Measurements from ENCODE around the gene TLR4.

TLR4 gene

DNA sequence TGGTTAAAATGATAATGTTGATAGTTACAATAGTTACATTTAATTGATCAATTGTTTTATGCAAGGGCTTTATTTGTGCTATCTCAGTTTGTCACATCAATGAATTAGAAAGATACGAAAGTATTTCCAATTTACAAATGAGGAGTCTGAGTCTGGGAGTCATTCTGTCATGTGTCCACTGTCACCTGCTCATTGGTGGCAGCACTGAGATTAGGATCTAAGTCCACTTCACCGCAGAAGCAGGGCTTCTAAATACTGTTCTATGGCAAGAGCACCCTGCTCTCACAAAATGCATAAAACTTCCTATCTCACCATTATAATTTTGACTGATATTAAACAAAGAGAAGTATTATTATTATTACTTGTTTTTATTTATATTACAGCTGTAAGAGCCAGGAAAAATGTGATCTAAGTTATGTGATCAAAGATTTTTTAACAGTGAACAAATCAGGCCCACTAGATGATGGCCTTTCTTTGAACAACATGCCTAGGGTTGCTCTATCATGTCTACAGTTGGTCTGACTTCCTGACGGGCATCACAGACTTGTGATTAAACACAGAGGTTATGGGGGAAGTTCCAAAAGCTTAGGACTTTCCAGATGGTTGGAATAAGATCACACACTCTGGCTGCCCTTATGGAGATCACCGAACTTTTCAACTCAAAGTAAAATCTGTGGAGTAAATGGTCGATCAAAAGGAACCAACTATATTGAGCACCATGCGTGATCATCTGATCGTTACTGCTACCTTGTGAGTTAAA, 15.1 kb downstream of the TLR4 start:
- no peaks in the 10 kb centered on the region for H3K79me2 ChIP-seq (ENCODE audit: insufficient read depth, low read length)
- TF ChIP-seq EZH2phosphoT487 (conservative IDR thresholded peaks at IDR 0.05; ENCODE audit: low read length) = no peak
- TF ChIP-seq, protein P1, sequence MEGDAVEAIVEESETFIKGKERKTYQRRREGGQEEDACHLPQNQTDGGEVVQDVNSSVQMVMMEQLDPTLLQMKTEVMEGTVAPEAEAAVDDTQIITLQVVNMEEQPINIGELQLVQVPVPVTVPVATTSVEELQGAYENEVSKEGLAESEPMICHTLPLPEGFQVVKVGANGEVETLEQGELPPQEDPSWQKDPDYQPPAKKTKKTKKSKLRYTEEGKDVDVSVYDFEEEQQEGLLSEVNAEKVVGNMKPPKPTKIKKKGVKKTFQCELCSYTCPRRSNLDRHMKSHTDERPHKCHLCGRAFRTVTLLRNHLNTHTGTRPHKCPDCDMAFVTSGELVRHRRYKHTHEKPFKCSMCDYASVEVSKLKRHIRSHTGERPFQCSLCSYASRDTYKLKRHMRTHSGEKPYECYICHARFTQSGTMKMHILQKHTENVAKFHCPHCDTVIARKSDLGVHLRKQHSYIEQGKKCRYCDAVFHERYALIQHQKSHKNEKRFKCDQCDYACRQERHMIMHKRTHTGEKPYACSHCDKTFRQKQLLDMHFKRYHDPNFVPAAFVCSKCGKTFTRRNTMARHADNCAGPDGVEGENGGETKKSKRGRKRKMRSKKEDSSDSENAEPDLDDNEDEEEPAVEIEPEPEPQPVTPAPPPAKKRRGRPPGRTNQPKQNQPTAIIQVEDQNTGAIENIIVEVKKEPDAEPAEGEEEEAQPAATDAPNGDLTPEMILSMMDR (IDR thresholded peaks at IDR 0.05; ENCODE audit: insufficient read depth, low read length, poor library complexity, severe bottlenecking) = no peak
- no peaks in the 10 kb centered on the region for H3K9me2 ChIP-seq (replicated peaks; ENCODE audit: insufficient read depth, low read length)
- H4K20me1 ChIP-seq (ENCODE audit: low read depth, low read length) = no peaks in the 10 kb centered on the region
- no peak overlapping the region for H3K4me3 ChIP-seq (ENCODE audit: insufficient read depth, low read length, poor library complexity, severe bottlenecking)
- H3F3A ChIP-seq (ENCODE audit: insufficient read depth) = no peaks in the 10 kb centered on the region
- H2AFZ ChIP-seq (ENCODE audit: low read depth, low read length, severe bottlenecking) = no peak overlapping the region
- H3K27ac ChIP-seq (ENCODE audit: low read depth, low read length) = no peak overlapping the region
- H3K9ac ChIP-seq (ENCODE audit: low read length) = no peak overlapping the region
- H3K36me3 ChIP-seq (ENCODE audit: low read length) = no peaks in the 10 kb centered on the region
- H3K27me3 ChIP-seq (ENCODE audit: low read length) = no peaks in the 10 kb centered on the region
- H3K4me2 ChIP-seq (ENCODE audit: low read depth, low read length, poor library complexity, severe bottlenecking) = no peak overlapping the region
- H3K9me3 ChIP-seq (ENCODE audit: insufficient read depth, low read length) = no peaks in the 10 kb centered on the region

GRCh38 chr9:117720066-117720465, 15.9 kb downstream of the TLR4 start:
- H3K79me2 ChIP-seq (ENCODE audit: insufficient read depth, low read length) = no peaks in the 10 kb centered on the region
- no peaks in the 10 kb centered on the region for H4K20me1 ChIP-seq (ENCODE audit: low read depth, low read length)
- no peak overlapping the region for H3K4me2 ChIP-seq (ENCODE audit: low read depth, low read length, poor library complexity, severe bottlenecking)
- H3K4me3 ChIP-seq (ENCODE audit: insufficient read depth, low read length, poor library complexity, severe bottlenecking) = no peak overlapping the region
- H3K36me3 ChIP-seq (ENCODE audit: low read length) = no peaks in the 10 kb centered on the region
- no peaks in the 10 kb centered on the region for H3K9me3 ChIP-seq (ENCODE audit: insufficient read depth, low read length)
- H3F3A ChIP-seq (ENCODE audit: insufficient read depth) = no peaks in the 10 kb centered on the region
- H3K27ac ChIP-seq (ENCODE audit: low read depth, low read length) = no peak overlapping the region
- no peaks in the 10 kb centered on the region for H3K9me2 ChIP-seq (replicated peaks; ENCODE audit: insufficient read depth, low read length)
- TF ChIP-seq EZH2phosphoT487 (conservative IDR thresholded peaks at IDR 0.05; ENCODE audit: low read length) = no peak
- TF ChIP-seq, protein P1 (IDR thresholded peaks at IDR 0.05; ENCODE audit: insufficient read depth, low read length, poor library complexity, severe bottlenecking) = no peak
- H3K9ac ChIP-seq (ENCODE audit: low read length) = no peak overlapping the region
- H2AFZ ChIP-seq (ENCODE audit: low read depth, low read length, severe bottlenecking) = no peak overlapping the region
- no peaks in the 10 kb centered on the region for H3K27me3 ChIP-seq (ENCODE audit: low read length)

DNA sequence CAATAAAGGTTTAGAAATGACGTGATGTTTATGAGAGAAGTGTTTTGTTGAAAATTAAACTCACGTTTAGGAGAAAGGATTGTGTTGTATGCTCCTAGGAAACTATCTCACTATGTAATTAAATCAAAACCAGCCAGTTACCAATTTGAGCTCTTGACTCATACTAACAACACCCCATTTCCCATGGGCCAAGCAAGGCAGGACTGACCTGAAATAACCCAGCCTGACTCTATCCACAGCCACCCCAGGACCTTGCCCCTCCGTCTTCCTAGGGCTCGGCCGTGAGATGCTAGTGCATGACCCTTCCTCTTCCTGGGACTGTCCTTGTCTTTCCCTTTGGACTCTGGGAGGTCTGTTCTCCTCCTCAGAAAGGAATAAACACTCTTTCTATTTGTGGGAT, 16.4 kb downstream of the TLR4 start:
- no peaks in the 10 kb centered on the region for H3K36me3 ChIP-seq (ENCODE audit: low read length)
- no peaks in the 10 kb centered on the region for H3K79me2 ChIP-seq (ENCODE audit: insufficient read depth, low read length)
- no peaks in the 10 kb centered on the region for H3K9me2 ChIP-seq (replicated peaks; ENCODE audit: insufficient read depth, low read length)
- no peak for TF ChIP-seq EZH2phosphoT487 (conservative IDR thresholded peaks at IDR 0.05; ENCODE audit: low read length)
- TF ChIP-seq, protein P1 (IDR thresholded peaks at IDR 0.05; ENCODE audit: insufficient read depth, low read length, poor library complexity, severe bottlenecking) = no peak
- H3K9ac ChIP-seq (ENCODE audit: low read length) = no peak overlapping the region
- H3K27ac ChIP-seq (ENCODE audit: low read depth, low read length) = no peak overlapping the region
- no peaks in the 10 kb centered on the region for H3K9me3 ChIP-seq (ENCODE audit: insufficient read depth, low read length)
- H3K27me3 ChIP-seq (ENCODE audit: low read length) = no peaks in the 10 kb centered on the region
- H3K4me2 ChIP-seq (ENCODE audit: low read depth, low read length, poor library complexity, severe bottlenecking) = no peak overlapping the region
- H3K4me3 ChIP-seq (ENCODE audit: insufficient read depth, low read length, poor library complexity, severe bottlenecking) = no peak overlapping the region
- no peaks in the 10 kb centered on the region for H3F3A ChIP-seq (ENCODE audit: insufficient read depth)
- H2AFZ ChIP-seq (ENCODE audit: low read depth, low read length, severe bottlenecking) = no peak overlapping the region
- no peaks in the 10 kb centered on the region for H4K20me1 ChIP-seq (ENCODE audit: low read depth, low read length)
